Natural killer cell (primary cell): ENCODE results near the gene HSPH1. TPM values are rescaled to one million over a fixed set of nuclear protein-coding genes. Genes with fewer than 3 reads are reported as not detected.

Source experiments
- ATAC-seq, 3 donors: fragments of 150-1000 bp in 2 of 3; fragments of 200-7000 bp in 1 of 3; cut with Tn5 transposase; 1 replicate in 1 of 3; 2 replicates in 2 of 3; pipeline ENCODE4 v1.10.0; 2021; ENCODE audit warnings: mild to moderate bottlenecking in 2 of 3, moderate library complexity in 2 of 3
- DNase-seq, 2 donors: peaks; one replicate each; pipeline versions ENCODE4 v3.0.0 to v3.0.0-alpha.2; 2013 to 2021; ENCODE audit warnings: mixed read lengths in 1 of 2
- H3K27ac ChIP-seq: one replicate; pipeline ENCODE4 v1.5.1; 2013; ENCODE audit warnings: mild to moderate bottlenecking, low read length
- H3K27me3 ChIP-seq: one replicate; pipeline ENCODE4 v1.6.1; 2013; ENCODE audit warnings: low read length; ENCODE audit not compliant: control insufficient read depth, insufficient read depth
- H3K36me3 ChIP-seq: one replicate; pipeline ENCODE4 v1.6.1; 2013; ENCODE audit warnings: low read length; ENCODE audit not compliant: control insufficient read depth, insufficient read depth
- H3K4me1 ChIP-seq: one replicate; pipeline ENCODE4 v1.6.1; 2013; ENCODE audit warnings: low read length; ENCODE audit not compliant: control insufficient read depth, insufficient read depth
- H3K4me3 ChIP-seq: one replicate; pipeline ENCODE4 v1.5.1; 2013; ENCODE audit warnings: low read length
- H3K9me3 ChIP-seq: one replicate; pipeline ENCODE4 v1.6.1; 2013; ENCODE audit warnings: low read length; ENCODE audit not compliant: control insufficient read depth, insufficient read depth
- H3K27ac Mint-ChIP-seq, 2 donors: one replicate each; pipeline ENCODE4 v1.8.0; 2022; ENCODE audit warnings: mild to moderate bottlenecking in 2 of 2, mixed read lengths in 2 of 2, moderate library complexity in 1 of 2
- H3K27me3 Mint-ChIP-seq, 2 donors: one replicate each; pipeline ENCODE4 v1.8.0; 2022; ENCODE audit warnings: low read depth in 2 of 2, mixed read lengths in 2 of 2
- H3K36me3 Mint-ChIP-seq: one replicate; pipeline ENCODE4 v1.8.0; 2022; ENCODE audit warnings: mixed read lengths
- H3K4me1 Mint-ChIP-seq, 2 donors: one replicate each; pipeline ENCODE4 v1.8.0; 2022; ENCODE audit warnings: mixed read lengths in 2 of 2
- H3K4me3 Mint-ChIP-seq: one replicate; pipeline ENCODE4 v1.8.0; 2022; ENCODE audit warnings: mild to moderate bottlenecking, moderate library complexity, mixed read lengths
- H3K9me3 Mint-ChIP-seq, 2 donors: one replicate each; pipeline ENCODE4 v1.8.0; 2022; ENCODE audit warnings: mixed read lengths in 2 of 2
- CTCF ChIP-seq: fragments of 200-600 bp; IDR thresholded peaks from one replicate; pipeline ENCODE4 v1.8.0; 2022; ENCODE audit warnings: antibody characterized with exemption
- WGBS: methylation state at CpG from one replicate; pipeline ENCODE4 v1.1.7; 2013; ENCODE audit warnings: missing lambda C conversion rate; ENCODE audit not compliant: insufficient coverage; 5-methylcytosine and 5-hydroxymethylcytosine counted together
- intact Hi-C: fragments of 100-400 bp; cut with micrococcal nuclease; formaldehyde crosslinking; loops from one replicate; pipeline ENCODE4 v1.14.2; 2022
- total RNA-seq, 4 donors: library from RNA; stranded (reverse); fragments of 120-200 nt in 1 of 4; gene quantifications; one replicate each; pipeline versions ENCODE4 v1.2.3 to v1.2.4, GENCODE V29; 2013 to 2022

The HSPH1 gene
- total RNA-seq, 3 donors from 2014 or later (not counting 1 experiment from before 2014, with no cell fraction given) = 51.2 to 81.6 (median 75.4) TPM

GRCh38 chr13:31133621-31134020, 28.1 kb downstream of the HSPH1 start:
- Mint-ChIP-seq H3K36me3 (peaks cover 27% of the 10 kb centered on the region), H3K27ac (no peak overlapping the region), H3K27me3 (peaks cover 4 to 6% of the 10 kb centered on the region in 2 donors), H3K4me1 (no peaks in the 10 kb centered on the region), H3K4me3 (no peak overlapping the region), H3K9me3 (no peaks in the 10 kb centered on the region)
- Histone ChIP-seq H3K36me3 (peaks cover 29% of the 10 kb centered on the region), H3K4me3 (no peak overlapping the region), H3K27me3 (peaks cover 2% of the 10 kb centered on the region), H3K4me1 (no peaks in the 10 kb centered on the region), H3K9me3 (no peaks in the 10 kb centered on the region), H3K27ac (no peak overlapping the region)
- intact Hi-C loops = no loop called here
- TF ChIP-seq CTCF = no peak
- no peak for DNase-seq
- ATAC-seq = no peak
- 83% methylated on average over 5 of the region's 5 CpGs for WGBS

- peaks cover 2% of the 10 kb centered on the region for H3K27me3 ChIP-seq
- no peak for TF ChIP-seq CTCF
- Mint-ChIP-seq H3K9me3 (no peaks in the 10 kb centered on the region), H3K36me3 (peaks cover 6% of the 10 kb centered on the region), H3K27ac (no peak overlapping the region), H3K4me1 (no peaks in the 10 kb centered on the region), H3K27me3 (peaks cover 8 to 15% of the 10 kb centered on the region in 2 donors), H3K4me3 (no peak overlapping the region)
- no peaks in the 10 kb centered on the region for H3K4me1 ChIP-seq
- peaks cover 10% of the 10 kb centered on the region for H3K36me3 ChIP-seq
- no peak overlapping the region for H3K27ac ChIP-seq
- DNase-seq = no peak
- no peaks in the 10 kb centered on the region for H3K9me3 ChIP-seq
- no peak overlapping the region for H3K4me3 ChIP-seq
- no peak for ATAC-seq
- WGBS = 61% methylated on average over 4 of the region's 6 CpGs
- intact Hi-C loops = no loop called here
Observed at GRCh38 chr13:31131470-31131961, 30.2 kb downstream of the HSPH1 start.

GRCh38 chr13:31129419-31129818, 32.3 kb downstream of the HSPH1 start:
- H3K4me3 ChIP-seq = no peak overlapping the region
- ATAC-seq = no peak
- no peaks in the 10 kb centered on the region for H3K4me1 ChIP-seq
- H3K9me3 ChIP-seq = no peaks in the 10 kb centered on the region
- no peak overlapping the region for H3K27ac ChIP-seq
- no peaks in the 10 kb centered on the region for H3K4me1 Mint-ChIP-seq
- intact Hi-C loops = no loop called here
- peaks cover 2% of the 10 kb centered on the region for H3K27me3 ChIP-seq
- no peak for TF ChIP-seq CTCF
- no peaks in the 10 kb centered on the region for H3K36me3 ChIP-seq
- H3K9me3 Mint-ChIP-seq = no peaks in the 10 kb centered on the region
- H3K27ac Mint-ChIP-seq = no peak overlapping the region
- peaks cover 14 to 30% of the 10 kb centered on the region in 2 donors for H3K27me3 Mint-ChIP-seq
- no peak for DNase-seq
- H3K4me3 Mint-ChIP-seq = no peak overlapping the region
- H3K36me3 Mint-ChIP-seq = no peaks in the 10 kb centered on the region
- WGBS = 71% methylated on average over 8 of the region's 8 CpGs

GRCh38 chr13:31124204-31124603, 37.5 kb downstream of the HSPH1 start:
- peaks cover 35 to 58% of the 10 kb centered on the region in 2 donors for H3K27me3 Mint-ChIP-seq

More at GRCh38 chr13:31124204-31124603, 37.5 kb downstream of the HSPH1 start:
- Mint-ChIP-seq H3K9me3 (no peaks in the 10 kb centered on the region), H3K36me3 (no peaks in the 10 kb centered on the region), H3K27ac (no peak overlapping the region), H3K4me1 (no peaks in the 10 kb centered on the region), H3K4me3 (no peak overlapping the region)
- no peak overlapping the region for H3K4me3 ChIP-seq
- H3K27me3 ChIP-seq = peaks cover 2% of the 10 kb centered on the region
- H3K9me3 ChIP-seq = no peaks in the 10 kb centered on the region
- H3K4me1 ChIP-seq = no peaks in the 10 kb centered on the region
- TF ChIP-seq CTCF = no peak
- H3K36me3 ChIP-seq = no peaks in the 10 kb centered on the region
- DNase-seq (no peak), ATAC-seq (no peak)
- WGBS = 47% methylated on average over 7 of the region's 7 CpGs
- intact Hi-C loops = no loop called here
- no peak overlapping the region for H3K27ac ChIP-seq
